Activated T-cell treated with anti-CD3 and anti-CD28 coated beads, Interleukin-2, amount 50 U/mL, for 1 hour (primary cell): Measurements from ENCODE around the gene ERCC2.
"Not testable (repeated sequence)": the region's sequence is repeated elsewhere in the genome, so short reads cannot be mapped to it uniquely, and the experiment has no call there.

ENCODE experiments used
- DNase-seq: peaks from one replicate; pipeline ENCODE4 v3.0.0-alpha.2; 2020

Gene ERCC2

GRCh38 chr19:45327404-45328143 lies 42.8 kb downstream of the ERCC2 start:
- DNase-seq: no peak

GRCh38 chr19:45324349-45324907 lies 45.9 kb downstream of the ERCC2 start:
- no peak for DNase-seq

GRCh38 chr19:45323671-45324081 lies 46.7 kb downstream of the ERCC2 start:
- no peak for DNase-seq

- no peak for DNase-seq
Observed at GRCh38 chr19:45322744-45323281, 47.6 kb downstream of the ERCC2 start, which contains the start of gene CKM. Gene CKM (minus strand): TSS chr19:45322875. CDS start chr19:45319713, 3,162 bp downstream.

DNA sequence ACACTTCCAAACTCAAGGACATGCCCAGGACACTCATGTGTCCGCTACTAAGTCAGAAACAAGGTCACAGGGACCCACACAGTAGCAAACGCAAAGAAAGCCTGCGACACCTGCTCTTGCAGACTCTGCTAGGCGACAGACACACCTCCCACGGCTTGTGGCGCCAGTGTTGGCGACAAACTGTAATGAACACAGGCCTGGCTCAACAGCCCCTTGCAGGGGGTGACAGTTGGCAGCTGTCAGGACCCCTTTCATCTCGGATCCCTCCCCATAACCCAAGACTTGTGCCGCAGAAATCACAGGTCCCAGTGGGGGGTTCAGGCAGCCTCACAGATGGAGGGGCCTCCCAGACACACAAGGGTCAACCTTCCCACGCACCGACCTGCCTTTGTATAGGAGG lies 48.1 kb downstream of the ERCC2 start:
- DNase-seq: no peak

- no peak for DNase-seq
Observed at GRCh38 chr19:45321848-45322247, 48.5 kb downstream of the ERCC2 start.

DNA sequence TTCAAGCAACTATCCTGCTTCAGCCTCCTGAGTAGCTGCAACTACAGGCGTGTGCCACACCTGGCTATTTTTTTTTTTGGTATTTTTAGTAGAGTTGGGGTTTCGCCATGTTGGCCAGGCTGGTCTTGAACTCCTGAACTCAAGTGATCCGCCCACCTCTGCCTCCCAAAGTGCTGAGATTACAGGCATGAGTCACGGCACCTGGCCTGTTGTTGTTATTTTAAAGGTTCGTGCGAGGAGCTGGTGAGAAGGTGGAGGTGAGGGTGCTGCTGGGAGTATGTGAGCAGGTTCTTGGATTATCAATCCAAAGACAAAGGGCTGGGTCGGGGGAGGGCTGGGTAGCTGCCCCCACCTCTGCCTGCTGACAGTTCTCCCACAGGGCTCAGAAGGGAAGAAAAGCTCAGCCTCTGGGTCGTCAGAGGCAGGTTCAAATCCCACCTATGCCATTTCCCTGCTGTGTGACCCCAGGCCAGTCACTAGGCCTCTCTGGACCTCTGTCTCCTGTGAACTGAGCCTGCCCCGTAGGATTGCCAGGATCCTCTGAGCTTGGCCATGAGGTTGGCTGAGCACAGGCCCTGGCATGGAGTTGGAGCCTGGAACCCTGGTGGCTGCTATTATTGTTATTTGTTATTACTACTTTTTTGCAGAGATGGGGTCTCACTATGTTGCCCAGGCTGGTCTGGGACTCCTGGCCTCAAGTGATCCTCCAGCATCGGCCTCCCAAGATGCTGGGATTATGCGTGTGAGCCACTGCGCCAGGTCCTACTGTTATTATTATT lies 49.2 kb downstream of the ERCC2 start:
- no peak for DNase-seq

DNA sequence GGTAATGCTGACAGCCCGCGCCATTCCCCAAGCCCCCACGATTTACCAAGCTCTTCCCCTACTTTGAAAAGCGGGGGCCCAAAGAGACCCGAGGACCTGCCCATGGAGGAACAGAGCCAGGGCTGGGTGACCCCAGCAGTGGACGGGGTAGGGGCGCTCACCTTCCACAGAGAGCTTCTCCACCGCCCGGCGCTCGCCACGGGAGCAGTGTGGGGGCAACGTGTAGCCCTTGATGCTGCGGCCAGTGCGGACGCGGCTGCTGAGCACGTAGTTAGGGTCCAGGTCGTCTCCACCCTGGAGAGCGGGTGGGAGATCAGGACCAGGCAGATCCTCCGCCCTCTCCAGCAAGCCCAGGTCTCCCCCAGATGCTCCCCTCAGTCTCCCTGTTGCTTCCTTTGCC lies 55.1 kb downstream of the ERCC2 start:
- DNase-seq: no peak

GRCh38 chr19:45314708-45315245 lies 55.6 kb downstream of the ERCC2 start:
- no peak for DNase-seq

GRCh38 chr19:45312285-45312684 lies 58.1 kb downstream of the ERCC2 start:
- not testable (repeated sequence) for DNase-seq

DNA sequence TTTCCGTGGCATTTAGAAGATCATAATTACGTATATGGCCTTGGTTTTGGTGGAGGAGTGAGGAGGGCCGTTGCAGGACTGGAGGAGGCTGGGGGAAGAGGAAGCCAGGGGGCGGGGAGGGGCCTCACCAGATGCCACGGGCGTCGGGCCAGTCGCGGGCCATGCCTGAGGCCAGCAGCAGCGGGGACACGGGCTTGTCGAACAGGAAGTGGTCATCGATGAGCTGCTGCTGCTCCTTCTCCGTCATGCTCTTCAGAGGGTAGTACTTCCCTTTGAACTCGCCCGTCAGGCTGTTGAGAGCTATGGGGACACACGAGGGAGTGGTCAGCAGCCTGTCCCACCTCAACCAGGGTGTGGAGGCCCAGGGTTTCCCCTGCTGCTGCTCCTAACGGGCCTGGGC lies 58.8 kb downstream of the ERCC2 start:
- DNase-seq: no peak

GRCh38 chr19:45309322-45309721 lies 61.1 kb downstream of the ERCC2 start:
- not testable (repeated sequence) for DNase-seq

GRCh38 chr19:45307361-45307760 lies 63.0 kb downstream of the ERCC2 start:
- DNase-seq: no peak

DNA sequence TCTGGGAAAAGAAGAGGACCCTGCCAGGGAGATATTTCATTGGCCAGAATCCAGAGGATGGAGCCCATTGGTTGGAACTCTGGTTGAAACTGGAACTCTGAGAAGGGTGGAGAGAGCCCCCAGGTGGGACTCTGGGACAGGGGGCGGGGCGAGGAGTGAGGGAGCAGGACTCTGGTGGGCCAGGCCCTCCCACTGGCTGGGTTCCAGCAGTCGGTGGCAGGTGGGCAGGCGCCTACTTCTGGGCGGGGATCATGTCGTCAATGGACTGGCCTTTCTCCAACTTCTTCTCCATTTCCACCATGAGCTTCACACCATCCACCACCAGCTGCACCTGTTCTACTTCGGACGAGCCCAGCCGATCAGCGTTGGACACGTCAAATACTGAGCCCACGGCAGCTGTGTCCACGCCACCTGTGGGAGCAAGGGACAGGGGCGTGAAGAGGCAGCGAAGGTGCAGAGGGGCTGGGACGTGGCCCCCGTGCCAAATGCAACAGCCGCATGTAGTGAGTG lies 63.8 kb downstream of the ERCC2 start:
- DNase-seq: no peak

GRCh38 chr19:45306040-45306439 lies 64.3 kb downstream of the ERCC2 start:
- no peak for DNase-seq

GRCh38 chr19:45305421-45305820 lies 65.0 kb downstream of the ERCC2 start:
- DNase-seq: no peak

DNA sequence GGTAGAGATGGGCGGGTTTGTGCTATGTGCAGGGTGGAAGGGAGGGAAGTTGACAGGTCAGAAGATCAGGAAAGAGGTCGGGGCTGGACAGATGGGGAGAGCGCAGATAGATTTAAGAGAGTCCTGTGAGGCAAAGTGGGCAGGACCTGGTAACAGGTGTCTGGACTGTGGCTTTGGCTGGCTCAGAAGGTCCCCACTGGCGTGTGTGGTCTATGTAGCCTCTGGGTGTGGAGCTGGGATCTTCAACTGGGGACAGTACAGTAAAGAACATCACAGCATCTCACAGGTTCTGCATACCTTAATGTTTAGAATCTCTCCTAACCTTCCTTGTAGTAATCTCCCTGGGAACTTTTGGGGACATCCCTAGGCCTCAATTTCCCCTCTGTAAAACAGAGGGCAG lies 65.4 kb downstream of the ERCC2 start:
- DNase-seq: no peak

- DNase-seq: no peak
Observed at GRCh38 chr19:45304141-45304926, 66.0 kb downstream of the ERCC2 start.

GRCh38 chr19:45303269-45304060 lies 66.9 kb downstream of the ERCC2 start:
- no peak for DNase-seq

DNA sequence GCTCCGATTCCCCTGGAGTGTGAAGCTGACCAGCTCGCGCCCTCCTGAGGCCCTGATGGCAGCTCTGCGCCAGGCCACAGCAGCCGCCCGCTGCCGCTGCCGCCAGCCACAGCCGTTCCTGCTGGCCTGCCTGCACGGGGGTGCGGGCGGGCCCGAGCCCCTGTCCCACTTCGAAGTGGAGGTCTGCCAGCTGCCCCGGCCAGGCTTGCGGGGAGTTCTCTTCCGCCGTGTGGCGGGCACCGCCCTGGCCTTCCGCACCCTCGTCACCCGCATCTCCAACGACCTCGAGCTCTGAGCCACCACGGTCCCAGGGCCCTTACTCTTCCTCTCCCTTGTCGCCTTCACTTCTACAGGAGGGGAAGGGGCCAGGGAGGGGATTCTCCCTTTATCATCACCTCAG lies 68.0 kb downstream of the ERCC2 start:
- DNase-seq: no peak
